Right ventricle myocardium superior (tissue), 1 donor: Measurements from ENCODE around the gene TPM4. TPM values are rescaled to one million over a fixed set of nuclear protein-coding genes. Genes with fewer than 3 reads are reported as not detected.

Experiments
- ATAC-seq: fragments of 200-7000 bp; cut with Tn5 transposase; one replicate; pipeline ENCODE4 v1.9.1; 2020; ENCODE audit warnings: mild to moderate bottlenecking; ENCODE audit not compliant: poor library complexity
- DNase-seq: peaks from one replicate; pipeline ENCODE4 v3.0.0-alpha.2; 2020
- intact Hi-C: fragments of 100-400 bp; cut with DNase I; formaldehyde crosslinking; loops from one replicate; pipeline ENCODE4 v1.11.2; 2022
- total RNA-seq: library from RNA; stranded (reverse); fragmentation: NEBNext Ultra II Directional; extraction: Animal tissue kit (Norgen Biotek cat#: 25700); gene quantifications from one replicate; pipeline ENCODE4 v1.2.1, GENCODE V29; 2021
- donor health status: DM: no; HTN: yes; CAD: no; lungs with severe emphysema.

The TPM4 gene
- total RNA-seq, 1 donor from 2014 or later, result 74.7 TPM

GRCh38 chr19:16039545-16039944 is 36.8 kb upstream of the TPM4 start:
- DNase-seq (no peak), ATAC-seq (no peak)
- intact Hi-C loops, result no loop called here

- no peak for ATAC-seq
Observed at GRCh38 chr19:16040642-16041041, 35.7 kb upstream of the TPM4 start.

GRCh38 chr19:16041299-16041990 is 34.9 kb upstream of the TPM4 start:
- DNase-seq (peak; percentile 88), ATAC-seq (peak; percentile 97)
- intact Hi-C loops, result loop anchor here (5.0 kb wide), 1 partner anchor 141 kb away; no protein-coding TSS in a partner anchor

More at GRCh38 chr19:16040642-16041041, 35.7 kb upstream of the TPM4 start:
- no peak for DNase-seq
- intact Hi-C loops, result loop anchor here (5.0 kb wide), 1 partner anchor 142 kb away; no protein-coding TSS in a partner anchor

GRCh38 chr19:16041991-16042386 is 34.3 kb upstream of the TPM4 start:
- ATAC-seq (no peak), DNase-seq (no peak)
- intact Hi-C loops, result loop anchor here (5.0 kb wide), 1 partner anchor 140 kb away; no protein-coding TSS in a partner anchor

- ATAC-seq, result no peak
- intact Hi-C loops, result loop anchor here (5.0 kb wide), 1 partner anchor 140 kb away; no protein-coding TSS in a partner anchor
- no peak for DNase-seq
Observed at GRCh38 chr19:16042533-16043085, 33.7 kb upstream of the TPM4 start.

GRCh38 chr19:16043156-16043757 is 33.0 kb upstream of the TPM4 start:
- DNase-seq (no peak), ATAC-seq (no peak)
- intact Hi-C loops, result loop anchor here (5.0 kb wide), 1 partner anchor 139 kb away; no protein-coding TSS in a partner anchor

GRCh38 chr19:16044746-16045145 is 31.5 kb upstream of the TPM4 start:
- intact Hi-C loops, result loop anchor here (5.0 kb wide), 1 partner anchor 138 kb away; no protein-coding TSS in a partner anchor
- no peak for DNase-seq
- no peak for ATAC-seq

GRCh38 chr19:16045171-16045570 is 31.1 kb upstream of the TPM4 start:
- ATAC-seq (no peak), DNase-seq (no peak)
- intact Hi-C loops, result no loop called here

GRCh38 chr19:16045893-16046292 is 30.4 kb upstream of the TPM4 start:
- DNase-seq, result no peak
- ATAC-seq, result no peak
- intact Hi-C loops, result no loop called here

GRCh38 chr19:16048583-16048982 is 27.7 kb upstream of the TPM4 start:
- intact Hi-C loops, result no loop called here
- DNase-seq (no peak), ATAC-seq (no peak)

- DNase-seq (no peak), ATAC-seq (no peak)
- intact Hi-C loops, result no loop called here
Observed at GRCh38 chr19:16051254-16052025, 24.9 kb upstream of the TPM4 start.

GRCh38 chr19:16052353-16052752 is 23.9 kb upstream of the TPM4 start:
- ATAC-seq, result no peak
- intact Hi-C loops, result no loop called here
- DNase-seq, result no peak

- no peak for DNase-seq
- intact Hi-C loops, result no loop called here
- no peak for ATAC-seq
Observed at GRCh38 chr19:16057062-16057461, 19.2 kb upstream of the TPM4 start.

- no peak for ATAC-seq
- DNase-seq, result no peak
- intact Hi-C loops, result no loop called here
Observed at GRCh38 chr19:16060294-16060693, 16.0 kb upstream of the TPM4 start.

GRCh38 chr19:16061943-16062342 is 14.4 kb upstream of the TPM4 start:
- DNase-seq, result no peak

GRCh38 chr19:16062789-16063188 is 13.5 kb upstream of the TPM4 start:
- intact Hi-C loops, result no loop called here
- DNase-seq (peak; percentile 73), ATAC-seq (peak; percentile 59)

More at GRCh38 chr19:16061943-16062342, 14.4 kb upstream of the TPM4 start:
- ATAC-seq, result no peak
- intact Hi-C loops, result no loop called here

GRCh38 chr19:16064209-16064889 is 11.9 kb upstream of the TPM4 start:
- intact Hi-C loops, result no loop called here
- ATAC-seq (no peak), DNase-seq (no peak)

- ATAC-seq, result peak; percentile 21
Observed at GRCh38 chr19:16066611-16067104, 9.6 kb upstream of the TPM4 start.

More at GRCh38 chr19:16066611-16067104, 9.6 kb upstream of the TPM4 start:
- intact Hi-C loops, result no loop called here
- no peak for DNase-seq
